OCI-LY1 (cell line): Measurements from ENCODE around the gene ENO3.
A peak's percentile ranks its signal among the peaks of the same experiment; 100 is the strongest.

Source experiments
- H2AFZ ChIP-seq: fragments of 200-600 bp; sonication (generic), shearing (Covaris generic); 2 replicates; pipeline ENCODE4 v1.6.0; 2014; ENCODE audit warnings: antibody characterized with exemption, mild to moderate bottlenecking, low read length
- H3F3A ChIP-seq: fragments of 200-600 bp; sonication (generic), shearing (Covaris generic); 2 replicates; pipeline ENCODE4 v1.6.0; 2014; ENCODE audit warnings: mild to moderate bottlenecking, antibody characterized with exemption, low read length, moderate library complexity; ENCODE audit not compliant: insufficient read depth
- H3K27ac ChIP-seq: fragments of 200-600 bp; sonication (generic); 2 replicates; pipeline ENCODE4 v1.5.1; 2014; ENCODE audit warnings: low read length, mixed run types, mild to moderate bottlenecking, low read depth; ENCODE audit not compliant: poor library complexity, severe bottlenecking
- H3K27me3 ChIP-seq: fragments of 200-600 bp; sonication (generic); 2 replicates; pipeline ENCODE4 v1.6.0; 2014; ENCODE audit warnings: antibody characterized with exemption, mild to moderate bottlenecking, low read length, moderate library complexity; ENCODE audit not compliant: insufficient read depth
- H3K36me3 ChIP-seq: fragments of 200-600 bp; sonication (generic); 2 replicates; pipeline ENCODE4 v1.6.1; 2014; ENCODE audit warnings: mild to moderate bottlenecking, antibody characterized with exemption, low read length, moderate library complexity, mixed read lengths; ENCODE audit not compliant: insufficient read depth
- H3K4me1 ChIP-seq: fragments of 200-600 bp; sonication (generic); 2 replicates; pipeline ENCODE4 v1.5.1; 2014; ENCODE audit warnings: mild to moderate bottlenecking, low read length, moderate library complexity; ENCODE audit not compliant: insufficient read depth, severe bottlenecking
- H3K4me2 ChIP-seq: fragments of 200-600 bp; sonication (generic), shearing (Covaris generic); 2 replicates; pipeline ENCODE4 v1.6.1; 2014; ENCODE audit warnings: low read length
- H3K4me3 ChIP-seq: fragments of 200-600 bp; sonication (generic); 2 replicates; pipeline ENCODE4 v1.5.1; 2014; ENCODE audit warnings: low read length, low read depth, mild to moderate bottlenecking, mixed read lengths; ENCODE audit not compliant: poor library complexity, severe bottlenecking
- H3K79me2 ChIP-seq: fragments of 200-600 bp; shearing (Covaris generic); 2 replicates; pipeline ENCODE4 v1.6.1; 2016; ENCODE audit warnings: mixed run types, low read length, mixed read lengths; ENCODE audit not compliant: insufficient read depth
- H3K9ac ChIP-seq: fragments of 200-600 bp; sonication (generic), shearing (Covaris generic); 2 replicates; pipeline ENCODE4 v1.6.1; 2014; ENCODE audit warnings: mild to moderate bottlenecking, low read length, mixed read lengths
- H3K9me2 ChIP-seq: fragments of 200-600 bp; sonication (generic), shearing (Covaris generic); 2 replicates; pipeline ENCODE4 v1.6.1; 2014; ENCODE audit warnings: low read depth, mild to moderate bottlenecking, low read length, mixed read lengths
- H3K9me3 ChIP-seq: fragments of 200-600 bp; shearing (Covaris generic); 2 replicates; pipeline ENCODE4 v1.6.1; 2014; ENCODE audit warnings: low read length, mixed read lengths
- H4K20me1 ChIP-seq: fragments of 200-600 bp; sonication (generic), shearing (Covaris generic); 2 replicates; pipeline ENCODE4 v1.6.0; 2016; ENCODE audit warnings: mild to moderate bottlenecking, low read length; ENCODE audit not compliant: insufficient read depth
- CTCF ChIP-seq: fragments of 200-600 bp; sonication (generic), shearing (Covaris generic); IDR thresholded peaks from 2 replicates; pipeline ENCODE4 v1.5.1; 2017; ENCODE audit warnings: mild to moderate bottlenecking, antibody characterized with exemption, low read length, moderate library complexity, mixed read lengths
- EZH2 ChIP-seq: fragments of 200-600 bp; sonication (generic), shearing (Covaris generic); IDR thresholded peaks from 2 replicates; pipeline ENCODE4 v1.8.0; 2017; ENCODE audit warnings: borderline replicate concordance, mixed run types, mild to moderate bottlenecking, antibody characterized with exemption, low read length, moderate library complexity, mixed read lengths

ENO3 gene

DNA sequence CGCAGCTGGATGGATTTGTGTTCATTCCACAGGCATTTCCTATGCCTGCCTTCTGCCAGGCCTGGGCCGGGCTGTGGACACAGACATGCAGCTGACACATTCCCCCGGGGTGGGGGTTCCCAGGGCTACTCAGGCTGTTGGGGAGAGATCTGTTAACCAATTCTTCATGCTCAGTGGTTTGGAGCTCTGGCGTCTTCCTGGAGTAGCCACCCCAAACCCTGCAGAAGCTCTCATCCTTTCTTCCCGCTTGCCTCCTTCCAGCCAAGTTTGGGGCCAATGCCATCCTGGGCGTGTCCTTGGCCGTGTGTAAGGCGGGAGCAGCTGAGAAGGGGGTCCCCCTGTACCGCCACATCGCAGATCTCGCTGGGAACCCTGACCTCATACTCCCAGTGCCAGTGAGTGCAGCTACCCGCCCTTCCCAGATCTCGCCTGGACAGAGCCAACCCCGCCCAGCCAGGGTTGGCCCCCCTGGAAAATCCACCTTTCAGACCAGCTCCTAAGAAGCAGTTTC lies 2.6 kb downstream of the ENO3 start:
- TF ChIP-seq CTCF (no peak), EZH2 (no peak)
- Histone ChIP-seq H3K9ac (no peak overlapping the region), H3K79me2 (no peaks in the 10 kb centered on the region), H3K9me2 (no peaks in the 10 kb centered on the region), H3K27me3 (no peaks in the 10 kb centered on the region), H2AFZ (no peak overlapping the region), H3K36me3 (no peaks in the 10 kb centered on the region), H3K4me3 (no peak overlapping the region), H4K20me1 (no peaks in the 10 kb centered on the region), H3K9me3 (no peaks in the 10 kb centered on the region), H3K27ac (no peak overlapping the region), H3F3A (no peaks in the 10 kb centered on the region), H3K4me1 (peaks cover 17% of the 10 kb centered on the region), H3K4me2 (no peak overlapping the region)

DNA sequence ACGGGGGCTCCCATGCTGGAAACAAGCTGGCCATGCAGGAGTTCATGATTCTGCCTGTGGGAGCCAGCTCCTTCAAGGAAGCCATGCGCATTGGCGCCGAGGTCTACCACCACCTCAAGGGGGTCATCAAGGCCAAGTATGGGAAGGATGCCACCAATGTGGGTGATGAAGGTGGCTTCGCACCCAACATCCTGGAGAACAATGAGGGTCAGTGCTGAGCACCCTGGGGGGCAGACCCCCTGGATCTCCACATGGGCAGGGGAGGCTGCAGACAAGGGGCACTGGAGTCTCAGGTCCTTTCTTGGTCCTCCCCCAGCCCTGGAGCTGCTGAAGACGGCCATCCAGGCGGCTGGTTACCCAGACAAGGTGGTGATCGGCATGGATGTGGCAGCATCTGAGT lies 4.2 kb downstream of the ENO3 start:
- H3K27ac ChIP-seq = no peak overlapping the region
- no peak overlapping the region for H2AFZ ChIP-seq
- H3K9me2 ChIP-seq = no peaks in the 10 kb centered on the region
- TF ChIP-seq EZH2 = no peak
- TF ChIP-seq CTCF = no peak
- H3K4me1 ChIP-seq = peaks cover 12% of the 10 kb centered on the region
- peaks cover 10% of the 10 kb centered on the region for H3K36me3 ChIP-seq
- no peak overlapping the region for H3K4me2 ChIP-seq
- no peak overlapping the region for H3K9ac ChIP-seq
- no peaks in the 10 kb centered on the region for H3K9me3 ChIP-seq
- H3K27me3 ChIP-seq = no peaks in the 10 kb centered on the region
- no peak overlapping the region for H3K4me3 ChIP-seq
- H3F3A ChIP-seq = no peaks in the 10 kb centered on the region
- H4K20me1 ChIP-seq = no peaks in the 10 kb centered on the region
- no peaks in the 10 kb centered on the region for H3K79me2 ChIP-seq

DNA sequence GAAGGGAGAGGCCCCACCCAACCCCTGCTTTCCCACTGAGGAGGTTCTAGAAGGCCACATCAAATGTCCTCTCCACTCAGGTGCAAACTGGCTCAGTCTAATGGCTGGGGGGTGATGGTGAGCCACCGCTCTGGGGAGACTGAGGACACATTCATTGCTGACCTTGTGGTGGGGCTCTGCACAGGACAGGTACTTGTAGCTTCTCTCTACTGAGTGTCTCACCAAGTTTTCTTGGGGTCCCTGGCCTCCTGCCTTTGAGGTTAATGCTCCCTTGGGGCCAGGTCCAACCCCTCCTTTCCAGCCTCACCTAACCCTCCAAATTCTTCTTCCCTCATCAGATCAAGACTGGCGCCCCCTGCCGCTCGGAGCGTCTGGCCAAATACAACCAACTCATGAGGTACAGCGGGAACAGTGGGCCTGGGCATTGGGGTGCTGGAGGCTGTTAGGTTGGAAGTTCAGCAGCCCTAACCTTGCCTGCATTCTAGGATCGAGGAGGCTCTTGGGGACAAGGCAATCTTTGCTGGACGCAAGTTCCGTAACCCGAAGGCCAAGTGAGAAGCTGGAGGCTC lies 5.7 kb downstream of the ENO3 start:
- Histone ChIP-seq H3K27ac (no peak overlapping the region), H3K27me3 (no peaks in the 10 kb centered on the region), H3K79me2 (no peaks in the 10 kb centered on the region), H3K36me3 (peaks cover 18% of the 10 kb centered on the region), H3K9me3 (no peaks in the 10 kb centered on the region), H3K4me3 (no peak overlapping the region), H3F3A (no peaks in the 10 kb centered on the region), H3K4me2 (no peak overlapping the region), H3K4me1 (no peaks in the 10 kb centered on the region), H2AFZ (no peak overlapping the region), H4K20me1 (no peaks in the 10 kb centered on the region), H3K9me2 (no peaks in the 10 kb centered on the region), H3K9ac (no peak overlapping the region)
- no peak for TF ChIP-seq EZH2
- peak; percentile 91 for TF ChIP-seq CTCF
